Transverse colon (tissue), 4 donors: Measurements from ENCODE around the gene RNASEH1.

Source experiments
- POLR2A ChIP-seq: fragments of 450-650 bp; IDR thresholded peaks from one replicate; pipeline ENCODE4 v1.6.1; 2016; ENCODE audit warnings: antibody characterized with exemption, mild to moderate bottlenecking, moderate library complexity
- POLR2AphosphoS5 ChIP-seq, 3 donors: sonication (generic); formaldehyde crosslinking; IDR thresholded peaks; one replicate each; pipeline ENCODE4 v1.6.1; 2016; ENCODE audit warnings: antibody characterized with exemption in 3 of 3
- TF ChIP-seq, protein P1 (sequence below), 5 experiments: fragments of 200-600 bp in 3 of 5; fragments of 450-650 bp in 2 of 5; sonication (generic) in 3 of 5; IDR thresholded peaks; 1 replicate in 2 of 5; 2 replicates in 3 of 5; pipeline ENCODE4 v1.5.1; 2016 to 2017; ENCODE audit warnings: antibody characterized with exemption in 5 of 5, inconsistent platforms in 3 of 5, mild to moderate bottlenecking in 2 of 5, moderate library complexity in 1 of 5

DNA sequence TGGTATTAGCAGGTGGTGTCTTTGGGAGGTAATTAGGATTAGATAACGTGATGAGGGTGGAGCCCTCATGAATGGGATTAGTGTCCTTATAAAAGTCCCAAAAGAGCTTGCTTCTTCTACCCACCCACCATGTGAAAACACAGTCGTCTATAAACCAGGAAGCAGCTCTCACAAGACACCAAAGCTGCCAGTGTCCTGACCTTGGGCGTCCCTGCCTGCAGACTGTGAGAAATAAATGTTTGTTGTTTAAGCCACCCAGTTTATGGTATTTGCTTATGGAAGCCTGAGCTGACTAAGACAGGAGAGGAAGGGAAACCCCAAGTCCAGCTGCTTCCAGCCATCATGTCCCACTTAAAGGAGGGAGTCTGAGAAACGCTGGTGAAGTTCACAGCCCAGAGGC, 52.4 kb downstream of the RNASEH1 start:
- TF ChIP-seq POLR2A (no peak), POLR2AphosphoS5 (IDR thresholded peaks at IDR 0.05) (no peak)
- TF ChIP-seq, protein P1, sequence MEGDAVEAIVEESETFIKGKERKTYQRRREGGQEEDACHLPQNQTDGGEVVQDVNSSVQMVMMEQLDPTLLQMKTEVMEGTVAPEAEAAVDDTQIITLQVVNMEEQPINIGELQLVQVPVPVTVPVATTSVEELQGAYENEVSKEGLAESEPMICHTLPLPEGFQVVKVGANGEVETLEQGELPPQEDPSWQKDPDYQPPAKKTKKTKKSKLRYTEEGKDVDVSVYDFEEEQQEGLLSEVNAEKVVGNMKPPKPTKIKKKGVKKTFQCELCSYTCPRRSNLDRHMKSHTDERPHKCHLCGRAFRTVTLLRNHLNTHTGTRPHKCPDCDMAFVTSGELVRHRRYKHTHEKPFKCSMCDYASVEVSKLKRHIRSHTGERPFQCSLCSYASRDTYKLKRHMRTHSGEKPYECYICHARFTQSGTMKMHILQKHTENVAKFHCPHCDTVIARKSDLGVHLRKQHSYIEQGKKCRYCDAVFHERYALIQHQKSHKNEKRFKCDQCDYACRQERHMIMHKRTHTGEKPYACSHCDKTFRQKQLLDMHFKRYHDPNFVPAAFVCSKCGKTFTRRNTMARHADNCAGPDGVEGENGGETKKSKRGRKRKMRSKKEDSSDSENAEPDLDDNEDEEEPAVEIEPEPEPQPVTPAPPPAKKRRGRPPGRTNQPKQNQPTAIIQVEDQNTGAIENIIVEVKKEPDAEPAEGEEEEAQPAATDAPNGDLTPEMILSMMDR (IDR thresholded peaks at IDR 0.05) = no peak
